HG02678 (cell line): ENCODE measurements around the gene FKRP.
"Not testable (repeated sequence)": the region's sequence is repeated elsewhere in the genome, so short reads cannot be mapped to it uniquely, and the experiment has no call there.

Experiments used
- ATAC-seq: cut with Tn5 transposase; IDR thresholded peaks from one replicate; pipeline ENCODE4 v1.9.1; 2021; ENCODE audit warnings: mild to moderate bottlenecking, moderate library complexity; ENCODE audit not compliant: unreplicated experiment

The FKRP gene

DNA sequence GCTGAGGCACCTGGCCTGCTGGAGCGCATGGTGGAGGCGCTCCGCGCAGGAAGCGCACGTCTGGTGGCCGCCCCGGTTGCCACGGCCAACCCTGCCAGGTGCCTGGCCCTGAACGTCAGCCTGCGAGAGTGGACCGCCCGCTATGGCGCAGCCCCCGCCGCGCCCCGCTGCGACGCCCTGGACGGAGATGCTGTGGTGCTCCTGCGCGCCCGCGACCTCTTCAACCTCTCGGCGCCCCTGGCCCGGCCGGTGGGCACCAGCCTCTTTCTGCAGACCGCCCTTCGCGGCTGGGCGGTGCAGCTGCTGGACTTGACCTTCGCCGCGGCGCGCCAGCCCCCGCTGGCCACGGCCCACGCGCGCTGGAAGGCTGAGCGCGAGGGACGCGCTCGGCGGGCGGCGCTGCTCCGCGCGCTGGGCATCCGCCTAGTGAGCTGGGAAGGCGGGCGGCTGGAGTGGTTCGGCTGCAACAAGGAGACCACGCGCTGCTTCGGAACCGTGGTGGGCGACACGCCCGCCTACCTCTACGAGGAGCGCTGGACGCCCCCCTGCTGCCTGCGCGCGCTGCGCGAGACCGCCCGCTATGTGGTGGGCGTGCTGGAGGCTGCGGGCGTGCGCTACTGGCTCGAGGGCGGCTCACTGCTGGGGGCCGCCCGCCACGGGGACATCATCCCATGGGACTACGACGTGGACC, 10.1 kb downstream of the FKRP start:
- no peak for ATAC-seq

DNA sequence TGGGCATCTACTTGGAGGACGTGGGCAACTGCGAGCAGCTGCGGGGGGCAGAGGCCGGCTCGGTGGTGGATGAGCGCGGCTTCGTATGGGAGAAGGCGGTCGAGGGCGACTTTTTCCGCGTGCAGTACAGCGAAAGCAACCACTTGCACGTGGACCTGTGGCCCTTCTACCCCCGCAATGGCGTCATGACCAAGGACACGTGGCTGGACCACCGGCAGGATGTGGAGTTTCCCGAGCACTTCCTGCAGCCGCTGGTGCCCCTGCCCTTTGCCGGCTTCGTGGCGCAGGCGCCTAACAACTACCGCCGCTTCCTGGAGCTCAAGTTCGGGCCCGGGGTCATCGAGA, 10.7 kb downstream of the FKRP start:
- ATAC-seq: no peak

DNA sequence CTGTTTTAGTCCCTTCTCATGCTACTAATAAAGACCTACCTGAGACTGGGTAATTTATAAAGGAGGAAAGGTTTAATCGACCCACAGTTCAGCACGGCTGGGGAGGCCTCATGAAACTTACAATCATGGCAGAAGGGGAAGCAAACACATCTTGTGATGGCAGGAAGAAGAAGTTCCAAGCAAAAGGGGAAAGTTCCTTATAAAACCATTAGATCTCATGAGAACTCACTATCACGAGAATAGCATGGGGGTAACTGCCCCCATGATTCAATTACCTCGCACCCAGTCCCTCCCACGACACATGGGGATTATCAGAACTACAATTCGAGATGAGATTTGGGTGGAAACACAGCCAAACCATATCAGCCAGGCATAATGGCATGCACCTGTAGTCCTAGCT, 13.3 kb downstream of the FKRP start:
- no peak for ATAC-seq

DNA sequence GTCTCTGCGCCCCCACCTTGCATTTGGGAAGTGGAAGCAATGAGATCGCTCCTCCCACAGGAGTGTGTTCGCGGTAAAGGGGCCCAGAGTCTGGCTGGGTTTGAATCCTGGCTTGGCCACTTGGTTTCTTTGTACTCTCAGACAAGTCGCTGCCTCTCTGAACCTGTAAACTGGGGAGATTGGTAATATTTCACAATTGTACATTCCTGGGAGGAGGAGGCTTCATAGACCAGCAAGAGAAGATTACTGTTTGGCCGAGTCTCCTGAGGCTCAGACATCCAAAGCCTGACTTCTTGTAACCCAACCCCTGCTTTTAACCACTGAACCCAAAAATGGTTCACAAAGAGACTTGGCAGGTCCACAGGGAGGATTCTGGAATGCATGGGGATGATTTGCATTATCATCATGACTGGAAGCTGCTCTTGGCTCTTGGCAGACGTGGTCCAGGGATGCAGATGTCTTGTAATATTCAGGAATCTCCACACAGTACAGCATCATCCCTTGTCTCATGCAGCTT, 14.0 kb downstream of the FKRP start:
- no peak for ATAC-seq

DNA sequence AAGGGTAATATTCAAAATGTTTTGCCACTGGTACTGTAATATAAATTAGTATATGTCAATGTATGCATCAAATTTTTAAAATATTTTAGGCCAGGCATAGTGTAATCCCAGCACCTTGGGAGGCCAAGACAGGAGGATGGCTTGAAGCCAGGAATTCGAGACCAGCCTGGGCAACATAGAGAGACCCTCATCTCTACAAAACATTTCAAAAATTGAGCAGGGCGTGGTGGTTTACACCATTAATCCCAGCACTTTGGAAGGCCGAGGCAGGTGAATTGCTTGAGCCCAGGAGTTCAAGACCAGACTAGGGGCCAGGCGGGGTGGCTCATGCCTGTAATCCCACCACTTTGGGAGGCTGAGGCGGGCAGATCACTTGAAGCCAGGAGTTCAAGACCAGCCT, 14.5 kb downstream of the FKRP start:
- no peak for ATAC-seq

DNA sequence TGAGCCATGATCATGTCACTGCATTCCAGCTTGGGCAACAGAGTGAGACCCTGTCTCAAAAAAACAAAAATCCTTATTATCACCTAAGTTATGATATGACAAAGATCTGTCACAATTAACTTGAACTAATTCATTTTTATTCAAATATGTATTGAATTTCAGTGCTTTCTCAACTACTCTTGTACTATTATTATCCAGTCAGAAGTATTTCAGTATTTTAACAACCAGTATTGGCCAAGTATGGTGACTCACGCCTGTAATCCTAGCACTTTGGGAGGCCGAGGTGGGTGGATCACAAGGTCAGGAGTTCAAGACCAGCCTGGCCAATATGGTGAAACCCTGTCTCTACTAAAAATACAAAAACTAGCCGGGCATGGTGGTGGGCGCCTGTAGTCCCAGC, 15.0 kb downstream of the FKRP start:
- not testable (repeated sequence) for ATAC-seq

DNA sequence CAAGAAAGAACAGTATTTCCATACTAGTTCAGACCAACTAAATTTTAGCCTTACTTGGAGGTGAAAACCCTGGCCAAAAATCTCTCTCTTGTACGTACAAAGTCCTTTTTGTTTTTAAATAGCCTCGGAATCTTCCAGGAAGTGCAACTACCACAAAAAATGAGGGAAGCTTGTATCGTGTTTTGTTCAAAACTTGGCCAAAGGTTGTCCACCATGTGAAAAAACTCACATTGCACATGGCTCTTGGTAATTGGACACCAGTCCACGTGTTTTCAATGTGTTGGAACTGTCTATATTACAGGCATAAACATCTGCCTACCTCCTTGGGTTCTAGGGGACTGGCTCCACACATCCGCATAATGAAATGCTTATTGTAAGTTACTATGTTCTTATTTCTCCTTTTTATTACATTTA, 15.6 kb downstream of the FKRP start:
- ATAC-seq: no peak

DNA sequence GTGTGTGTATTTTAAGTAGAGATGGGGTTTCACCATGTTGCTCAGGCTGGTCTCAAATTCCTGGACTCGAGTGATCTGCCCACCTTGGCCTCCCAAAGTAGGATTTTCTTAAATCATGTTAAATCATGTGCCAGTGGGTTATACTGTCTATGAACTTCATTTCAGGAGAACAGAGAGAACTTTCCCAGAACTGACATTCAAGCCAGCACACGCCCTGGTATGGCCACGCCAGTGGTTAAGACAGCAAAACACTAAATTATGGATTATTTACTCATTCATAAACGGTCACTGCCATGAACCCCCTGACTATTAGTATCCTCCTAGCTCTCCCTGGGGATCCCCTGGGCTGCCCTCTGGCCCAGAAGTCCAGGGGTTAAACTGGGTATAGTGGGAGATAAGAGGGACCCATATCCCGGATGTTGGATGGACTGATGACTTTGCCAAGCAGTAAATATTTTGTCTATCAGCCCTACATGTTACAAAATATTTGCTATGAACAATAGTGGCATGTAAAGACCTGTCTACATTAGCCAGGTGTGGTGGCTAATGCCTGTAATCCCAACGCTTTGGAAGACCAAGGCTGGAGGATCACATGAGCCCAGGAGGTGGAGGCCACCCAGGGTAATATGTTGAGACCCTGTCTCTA, 16.5 kb downstream of the FKRP start:
- ATAC-seq: no peak

DNA sequence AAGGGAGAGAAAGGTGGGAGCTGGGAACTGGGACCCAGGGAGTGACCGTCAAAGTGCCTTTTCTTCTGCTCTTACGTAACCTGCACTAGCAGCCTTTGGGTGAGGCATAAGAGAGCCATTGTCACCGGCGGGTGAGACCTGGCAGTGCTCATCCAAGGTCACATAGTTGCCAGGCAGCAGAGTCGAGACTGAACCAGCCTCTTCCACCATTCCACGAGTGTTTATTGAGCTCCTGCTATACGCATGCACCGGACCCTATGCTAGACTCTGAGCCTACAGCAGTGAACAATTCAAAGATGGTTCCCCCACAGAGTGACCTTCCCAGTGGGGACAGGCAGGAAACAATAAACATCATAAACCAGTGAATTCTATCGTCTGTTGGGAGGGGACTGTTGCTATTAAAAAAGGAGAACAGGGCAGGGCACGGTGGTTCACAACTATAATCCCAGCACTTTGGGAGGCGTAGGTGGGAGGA, 19.0 kb downstream of the FKRP start:
- no peak for ATAC-seq

DNA sequence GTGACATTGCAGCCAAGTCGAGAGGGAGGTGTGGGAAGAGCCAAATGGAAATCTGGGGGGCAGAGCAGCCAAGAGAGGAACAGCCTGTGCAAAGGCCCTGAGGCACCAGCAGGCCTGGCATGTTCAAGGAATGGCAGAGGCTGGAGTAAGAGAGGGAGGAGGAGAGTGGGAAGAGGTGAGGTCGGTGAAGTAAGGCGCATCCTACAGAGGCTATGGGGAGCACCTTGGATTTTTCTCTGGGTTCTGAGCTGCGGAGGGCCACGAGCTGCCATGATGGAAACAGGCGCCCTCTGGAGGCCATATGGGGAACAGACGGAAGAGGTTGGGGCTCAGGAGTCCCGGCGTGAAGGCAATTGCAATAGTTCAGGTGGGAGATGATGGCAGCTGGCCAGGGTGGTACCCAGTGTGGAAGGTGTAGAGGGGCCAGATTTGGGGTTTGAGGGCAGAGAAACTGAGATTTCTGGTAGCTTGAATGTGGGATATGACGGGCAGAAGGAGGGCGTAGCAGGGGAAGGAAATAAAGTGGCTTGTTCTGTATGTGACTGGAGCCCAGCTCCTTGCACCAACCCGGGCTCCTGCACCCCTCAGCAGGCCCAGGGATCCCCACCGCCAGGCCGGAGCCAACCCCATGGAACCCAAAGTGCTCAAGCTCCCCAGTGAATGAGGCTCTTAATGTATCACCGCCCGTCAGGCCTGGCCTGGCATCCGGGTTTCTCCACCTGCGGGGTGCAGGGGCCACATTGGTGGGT, 20.9 kb downstream of the FKRP start:
- no peak for ATAC-seq

DNA sequence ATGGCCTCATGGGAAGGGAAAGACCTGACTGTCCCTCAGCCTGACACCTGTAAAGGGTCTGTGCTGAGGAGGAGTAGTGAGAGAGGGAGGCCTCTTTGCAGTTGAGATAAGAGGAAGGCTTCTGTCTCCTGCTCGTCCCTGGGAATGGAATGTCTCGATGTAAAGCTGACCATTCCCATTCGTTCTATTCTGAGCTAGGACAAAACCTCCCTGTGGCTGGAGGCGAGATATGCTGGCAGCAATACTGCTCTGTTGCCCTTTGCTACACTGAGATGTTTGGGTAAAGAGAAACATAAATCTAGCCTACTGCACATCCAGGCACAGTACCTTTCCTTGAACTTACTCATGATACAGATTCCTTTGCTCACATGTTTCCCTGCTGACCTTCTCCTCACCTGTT, 22.9 kb downstream of the FKRP start:
- not testable (repeated sequence) for ATAC-seq

DNA sequence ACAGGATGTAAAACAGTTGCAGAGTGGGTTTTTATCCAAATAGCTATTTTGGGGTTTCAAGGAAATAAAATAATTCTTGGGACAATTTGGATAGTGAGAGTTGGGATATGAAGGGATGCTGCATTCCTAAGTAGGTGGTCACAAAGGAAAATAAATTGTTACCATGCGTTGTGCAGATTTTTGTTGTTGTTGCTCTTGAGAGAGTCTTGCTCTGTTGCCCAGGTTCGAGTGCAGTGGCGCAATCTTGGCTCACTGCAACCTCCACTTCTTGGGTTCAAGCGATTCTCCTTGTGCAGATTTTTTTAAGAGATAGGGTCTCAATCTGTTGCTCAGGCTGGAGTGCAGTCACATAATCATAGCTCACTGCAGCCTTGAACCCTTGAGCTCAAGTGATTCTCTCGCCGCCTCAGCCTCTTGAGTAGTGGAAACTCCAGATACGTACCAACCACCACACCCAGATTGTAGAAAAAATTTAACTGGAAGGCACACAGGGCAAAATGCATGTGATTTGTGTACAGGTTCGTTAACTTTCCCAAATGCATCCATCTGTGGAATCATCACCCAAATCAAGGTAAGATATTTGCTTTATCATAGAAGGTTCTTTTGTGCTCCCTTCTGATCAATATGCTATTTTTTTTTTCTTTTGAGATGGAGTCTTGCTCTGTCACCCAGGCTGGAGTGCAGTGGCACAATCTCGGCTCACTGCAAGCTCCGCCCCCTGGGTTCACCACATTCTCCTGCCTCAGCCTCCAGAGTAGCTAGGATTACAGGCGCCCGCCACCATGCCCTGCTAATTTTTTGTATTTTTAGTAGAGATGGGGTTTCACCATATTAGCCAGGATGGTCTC, 26.5 kb downstream of the FKRP start:
- ATAC-seq: no peak

DNA sequence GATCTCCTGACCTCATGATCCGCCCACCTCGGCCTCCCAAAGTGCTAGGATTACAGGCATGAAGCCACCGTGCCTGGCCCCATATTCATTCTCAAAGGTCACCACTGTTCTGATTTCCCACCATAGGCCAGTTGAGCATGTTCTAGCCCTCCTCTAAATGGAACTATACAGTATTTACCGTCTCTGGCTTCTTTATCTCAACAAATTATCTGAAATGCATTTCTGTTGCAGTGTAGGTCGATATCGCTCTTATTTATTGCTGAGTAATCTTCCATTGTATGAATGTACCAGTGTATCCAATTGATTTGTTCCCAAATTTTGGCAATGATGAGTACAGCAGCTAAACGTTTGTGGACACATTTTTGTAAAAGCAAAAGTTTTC, 27.2 kb downstream of the FKRP start:
- ATAC-seq: no peak

DNA sequence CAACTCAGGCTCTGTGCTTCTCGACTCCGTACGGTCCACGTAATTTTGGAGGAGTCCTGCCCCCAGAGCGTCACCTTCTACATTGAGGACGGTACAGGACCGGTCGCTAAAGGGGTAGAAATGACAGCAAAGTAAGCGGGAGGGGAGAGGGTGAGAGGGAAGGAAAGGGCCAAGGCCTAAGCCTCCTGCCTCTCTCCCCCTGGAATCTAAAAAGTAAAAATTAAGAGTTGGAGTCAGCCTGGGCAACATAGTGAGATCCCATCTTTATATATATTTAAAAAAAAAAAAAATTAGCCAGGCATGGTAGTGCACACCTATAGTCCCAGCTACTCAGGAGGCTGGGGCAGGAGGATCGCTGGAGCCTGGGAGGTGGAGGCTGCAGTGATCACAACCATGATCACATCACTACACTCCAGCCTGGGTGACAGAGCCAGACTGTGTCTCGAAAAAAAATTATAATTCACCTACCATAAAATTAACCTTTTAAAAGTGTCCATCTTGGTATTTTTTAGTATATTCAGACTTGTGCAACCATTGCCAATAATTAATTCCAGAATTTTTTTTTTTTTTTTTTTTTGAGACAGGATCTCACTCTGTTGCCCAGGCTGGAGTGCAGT, 29.9 kb downstream of the FKRP start:
- ATAC-seq: no peak

DNA sequence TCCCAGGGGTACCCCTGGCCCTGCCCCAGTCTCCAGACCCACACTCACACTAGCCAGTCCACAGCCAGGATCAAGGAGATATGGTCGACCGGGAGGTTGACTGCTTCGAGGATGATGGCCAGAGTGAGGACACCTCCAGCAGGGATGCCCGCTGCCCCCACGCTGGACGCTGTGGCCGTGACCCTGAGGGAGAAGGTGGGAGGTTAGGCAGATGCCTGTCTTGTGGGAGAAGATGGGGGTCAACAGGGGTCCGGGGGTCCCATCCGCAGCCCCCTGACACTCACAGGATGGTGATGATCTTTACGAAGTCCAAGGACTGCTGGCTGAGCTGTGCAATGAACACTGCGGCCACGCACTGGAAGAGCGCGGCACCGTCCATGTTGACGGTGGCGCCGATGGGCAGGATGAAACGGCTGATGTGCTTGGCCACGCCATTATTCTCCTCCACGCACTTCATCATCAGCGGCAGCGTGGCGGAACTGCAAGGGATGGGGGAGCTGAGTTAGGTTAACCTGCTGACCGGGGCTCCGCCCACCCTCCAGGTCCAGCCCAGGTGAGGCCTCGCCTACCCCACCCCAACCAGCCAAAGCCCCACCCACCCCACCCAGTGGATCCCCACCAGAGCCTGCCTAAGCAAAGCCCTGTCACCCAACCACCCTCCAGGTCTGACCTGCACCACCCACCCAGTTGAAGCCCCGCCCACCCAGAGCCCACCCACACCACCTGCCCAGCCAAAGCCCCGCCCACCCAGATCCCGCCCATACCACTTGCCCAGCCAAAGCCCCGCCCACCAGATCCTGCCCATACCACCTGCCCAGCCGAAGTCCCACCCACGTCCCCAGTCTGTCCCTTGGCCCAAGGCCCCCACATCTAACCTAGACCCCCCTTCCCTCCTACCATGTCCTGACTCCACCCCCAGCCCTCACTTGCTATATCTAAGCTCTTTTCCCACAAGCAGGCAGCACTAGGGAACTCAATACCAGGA, 31.4 kb downstream of the FKRP start:
- ATAC-seq: no peak

DNA sequence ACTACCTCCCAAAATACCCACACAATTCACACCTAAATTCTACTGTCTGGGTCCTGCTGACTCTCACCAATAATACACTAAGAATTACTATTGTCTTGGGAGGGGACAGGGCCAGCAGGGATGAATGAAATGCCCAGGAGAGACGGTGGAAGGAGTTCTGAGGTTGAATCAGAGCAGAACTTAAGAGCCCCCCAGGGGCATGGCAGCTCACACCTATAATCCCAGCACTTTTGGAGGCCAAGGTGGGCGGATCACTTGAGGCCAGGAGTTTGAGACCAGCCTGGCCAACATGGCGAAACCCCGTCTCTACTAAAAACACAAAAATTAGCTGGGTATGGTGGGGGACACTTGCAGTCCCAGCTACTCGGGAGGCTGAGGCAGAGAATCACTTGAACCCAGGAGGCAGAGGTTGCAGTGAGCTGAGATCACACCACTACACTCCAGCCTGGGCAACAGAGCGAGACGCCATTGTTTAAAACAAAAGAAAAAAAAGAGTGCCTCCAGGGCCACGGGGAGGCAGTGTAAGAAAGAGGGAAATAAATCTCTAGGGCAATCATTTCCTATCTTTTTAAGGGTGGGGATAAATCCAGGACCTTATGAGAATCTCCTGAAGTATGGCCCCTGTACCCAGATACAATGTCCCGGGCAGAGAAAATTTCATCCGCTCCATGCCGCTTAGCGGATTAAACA, 32.2 kb downstream of the FKRP start:
- not testable (repeated sequence) for ATAC-seq

DNA sequence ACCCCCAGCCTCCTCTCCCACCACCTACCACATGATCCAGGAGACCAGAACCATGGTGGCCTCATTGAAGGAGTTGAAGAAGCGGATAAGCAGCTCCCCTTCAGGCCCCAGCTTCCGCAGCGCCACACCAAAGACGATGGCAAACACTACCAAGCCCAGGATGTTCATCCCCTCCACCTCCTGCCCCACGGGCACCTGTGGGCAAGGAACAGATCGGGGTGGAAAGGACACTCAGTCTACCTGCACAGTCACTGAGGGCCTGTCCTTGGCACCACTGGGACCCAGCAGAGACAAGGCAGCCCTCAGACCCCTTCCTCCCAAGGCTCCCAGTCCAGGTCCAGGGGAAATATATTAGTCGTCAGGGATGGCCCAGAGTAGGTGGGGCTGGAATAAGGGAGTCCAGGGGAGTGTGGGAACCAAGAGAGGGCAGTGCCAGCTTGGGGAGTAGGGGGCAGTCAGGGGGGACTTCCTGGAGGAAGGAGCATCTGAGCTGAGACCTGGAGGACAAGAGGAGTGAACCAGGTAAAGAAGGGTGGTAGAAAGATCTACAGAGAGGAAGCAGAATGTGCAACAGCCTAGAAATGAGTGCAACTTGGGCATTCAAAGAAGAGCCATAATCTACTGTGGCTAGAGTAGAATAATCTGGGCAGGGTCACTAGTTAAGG, 36.6 kb downstream of the FKRP start:
- no peak for ATAC-seq

DNA sequence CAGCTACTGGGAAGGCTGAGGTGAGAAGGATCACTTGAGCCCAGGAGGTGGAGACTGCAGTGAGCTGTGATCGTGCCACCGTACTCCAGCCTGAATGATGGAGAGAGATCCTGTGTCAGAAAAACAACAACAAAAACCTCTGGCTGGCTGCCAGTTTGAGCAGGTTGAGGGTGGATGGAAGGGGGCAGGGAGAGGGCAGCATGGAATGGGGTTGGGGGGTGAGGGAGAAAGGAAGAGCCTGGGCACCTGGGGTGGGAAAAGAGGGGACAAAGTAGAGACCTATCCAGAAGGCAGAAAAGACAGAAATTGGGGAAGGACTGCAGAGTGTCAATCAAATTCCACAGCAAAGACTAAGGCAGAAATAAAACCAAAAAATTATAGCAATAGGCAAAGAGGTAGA, 37.8 kb downstream of the FKRP start:
- ATAC-seq: no peak
